Endothelial cell of umbilical vein (primary cell): ENCODE measurements around the gene DUSP16. TPM values are rescaled to one million over a fixed set of nuclear protein-coding genes. Genes with fewer than 3 reads are reported as not detected.

Experiments used
- BruUV-seq: library from RNA; stranded (reverse); fragments of 400-500 nt; replicated peaks from 2 replicates; lab custom pipeline; 2021; lab: Mats Ljungman, UMichigan
- CTCF ChIA-PET: fragments of 300-600, 350-600 bp; sonication (Branson Sonifier 250); formaldehyde crosslinking; loops from one replicate; lab custom pipeline; 2021; ENCODE audit warnings: antibody characterized with exemption, inconsistent platforms; lab: Charles Lee
- POLR2A ChIA-PET: fragments of 300-600, 350-600 bp; sonication (Branson Sonifier 250); formaldehyde crosslinking; loops from one replicate; lab custom pipeline; 2021; ENCODE audit warnings: antibody characterized with exemption, inconsistent platforms; lab: Charles Lee
- DNase-seq: peaks from one replicate; pipeline ENCODE4 v3.0.0-alpha.2; 2011; ENCODE audit warnings: low read depth, low spot score
- FAIRE-seq: peaks from 2 replicates; lab custom pipeline; 2011; peaks lifted over from hg19 to GRCh38; lab: Jason Lieb, UNC
- H2AFZ ChIP-seq: 2 replicates; pipeline ENCODE4 v1.6.0; 2012; ENCODE audit warnings: low read depth, low read length, control low read depth, inconsistent platforms
- H3K27ac ChIP-seq: 2 replicates; pipeline ENCODE4 v1.5.1; 2011; ENCODE audit warnings: low read depth, mild to moderate bottlenecking, control low read depth, low read length, moderate library complexity; ENCODE audit not compliant: insufficient read depth
- H3K27me3 ChIP-seq, 2 experiments: 2 replicates each; pipeline versions ENCODE4 v1.6.0 to v1.6.1; 2011; ENCODE audit warnings: low read length in 2 of 2, mixed read lengths in 1 of 2; ENCODE audit not compliant: control insufficient read depth in 2 of 2, insufficient read depth in 2 of 2
- H3K36me3 ChIP-seq, 2 experiments: 2 replicates in 1 of 2; 3 replicates in 1 of 2; pipeline ENCODE4 v1.5.1; 2011; ENCODE audit warnings: low read length in 2 of 2, mild to moderate bottlenecking in 1 of 2, moderate library complexity in 1 of 2; ENCODE audit not compliant: control insufficient read depth in 2 of 2, insufficient read depth in 2 of 2; ENCODE audit errors: extremely low read depth in 1 of 2
- H3K4me1 ChIP-seq: 3 replicates; pipeline ENCODE4 v1.5.1; 2011; ENCODE audit warnings: mild to moderate bottlenecking, low read length; ENCODE audit not compliant: control insufficient read depth, insufficient read depth; ENCODE audit errors: extremely low read depth
- H3K4me2 ChIP-seq: 2 replicates; pipeline ENCODE4 v1.6.1; 2011; ENCODE audit warnings: low read length, control low read depth, mixed read lengths; ENCODE audit not compliant: insufficient read depth
- H3K4me3 ChIP-seq, 3 experiments: fragments of 200-600 bp in 1 of 3; sonication (generic), shearing (Covaris generic) in 1 of 3; replicated peaks in 1 of 3; 2 replicates each; pipeline ENCODE4 v1.5.1; 2011 to 2016; ENCODE audit warnings: control low read depth in 3 of 3, low read length in 3 of 3, mild to moderate bottlenecking in 2 of 3, inconsistent platforms in 1 of 3, low read depth in 1 of 3, moderate library complexity in 1 of 3; ENCODE audit not compliant: insufficient read depth in 1 of 3
- H3K79me2 ChIP-seq: 2 replicates; pipeline ENCODE4 v1.6.0; 2012; ENCODE audit warnings: low read length, inconsistent platforms; ENCODE audit not compliant: control insufficient read depth, insufficient read depth
- H3K9ac ChIP-seq: replicated peaks from 2 replicates; pipeline ENCODE3; 2011; ENCODE audit warnings: low read length, control low read depth; ENCODE audit not compliant: insufficient read depth; ENCODE audit errors: extremely low read depth
- H3K9me1 ChIP-seq: replicated peaks from 3 replicates; pipeline ENCODE4 v1.6.0; 2011; ENCODE audit warnings: mild to moderate bottlenecking, low read length; ENCODE audit not compliant: control insufficient read depth, insufficient read depth; ENCODE audit errors: extremely low read depth
- H3K9me3 ChIP-seq: replicated peaks from 2 replicates; pipeline ENCODE4 v1.5.1; 2012; ENCODE audit warnings: low read length, inconsistent platforms; ENCODE audit not compliant: control insufficient read depth, insufficient read depth
- H4K20me1 ChIP-seq: replicated peaks from 2 replicates; pipeline ENCODE3; 2011; ENCODE audit warnings: mild to moderate bottlenecking, low read length; ENCODE audit not compliant: control insufficient read depth, insufficient read depth; ENCODE audit errors: extremely low read depth
- CTCF ChIP-seq, 2 donors: IDR thresholded peaks; 1 replicate in 1 of 2; 2 replicates in 1 of 2; pipeline ENCODE4 v1.5.1; 2011; ENCODE audit warnings: low read length in 2 of 2, mild to moderate bottlenecking in 2 of 2, moderate library complexity in 2 of 2, control low read depth in 1 of 2, inconsistent platforms in 1 of 2, low read depth in 1 of 2; ENCODE audit not compliant: insufficient read depth in 1 of 2; ENCODE audit errors: extremely low read depth in 1 of 2
- EZH2 ChIP-seq: IDR thresholded peaks from 2 replicates; pipeline ENCODE4 v1.6.1; 2012; ENCODE audit warnings: borderline replicate concordance, low read depth, mild to moderate bottlenecking, moderate library complexity, low read length, inconsistent platforms; ENCODE audit not compliant: severe bottlenecking
- FOS ChIP-seq: IDR thresholded peaks from 2 replicates; pipeline ENCODE4 v1.6.1; 2011; ENCODE audit warnings: mild to moderate bottlenecking, low read length, moderate library complexity, borderline replicate concordance; ENCODE audit not compliant: insufficient read depth
- GATA2 ChIP-seq: IDR thresholded peaks from 2 replicates; pipeline ENCODE4 v1.7.0; 2011; ENCODE audit warnings: low read depth, mild to moderate bottlenecking, moderate library complexity, mixed read lengths, low read length; ENCODE audit not compliant: insufficient read length, insufficient read depth
- JUN ChIP-seq: IDR thresholded peaks from 2 replicates; pipeline ENCODE4 v1.6.1; 2011; ENCODE audit warnings: borderline replicate concordance, low read depth; ENCODE audit not compliant: insufficient read length, insufficient read depth
- MYC ChIP-seq: IDR thresholded peaks from one replicate; pipeline ENCODE4 v1.6.1; 2011; ENCODE audit warnings: mild to moderate bottlenecking, low read depth, low read length
- POLR2A ChIP-seq: IDR thresholded peaks from 2 replicates; pipeline ENCODE4 v1.6.1; 2012; ENCODE audit warnings: low read depth, mild to moderate bottlenecking, control low read depth, low read length
- POLR2AphosphoS5 ChIP-seq: IDR thresholded peaks from 2 replicates; pipeline ENCODE4 v1.6.1; 2012; ENCODE audit warnings: low read depth, mild to moderate bottlenecking, control low read depth, low read length, moderate library complexity; ENCODE audit not compliant: insufficient read depth
- dilution Hi-C: fragments of 300-500 bp; cut with MboI; formaldehyde crosslinking; loops from one replicate; pipeline ENCODE4 v1.15.0; 2019; ENCODE audit warnings: low sequenced_read_pairs; ENCODE audit not compliant: extremely low pct_ligation_motif_present
- intact Hi-C: fragments of 100-400 bp; cut with micrococcal nuclease; formaldehyde crosslinking; loops from one replicate; pipeline ENCODE4 v1.10.0; 2022
- polyA plus RNA-seq, 4 experiments: library from polyadenylated mRNA; depleted of rRNA in 3 of 4; stranded (reverse) in 3 of 4; unstranded in 1 of 4; fragments of >200 nt; gene quantifications; 2 replicates each; pipeline versions ENCODE4 v1.2.1 to v1.2.3, GENCODE V29; 2011 to 2012; ENCODE audit warnings: missing spikeins in 1 of 4
- total RNA-seq: library from RNA; stranded (reverse); gene quantifications from 2 replicates; pipeline ENCODE4 v1.2.3, GENCODE V29; 2021
- TF ChIP-seq, protein P1 (sequence below): IDR thresholded peaks from 2 replicates; pipeline ENCODE4 v1.6.1; 2011; ENCODE audit not compliant: insufficient read depth, insufficient read length

Gene DUSP16
- total and polyA plus RNA-seq, 2 donors (not counting 3 experiments of a cell fraction or from before 2014, with no cell fraction given): 7.4 to 19.5 TPM

DNA sequence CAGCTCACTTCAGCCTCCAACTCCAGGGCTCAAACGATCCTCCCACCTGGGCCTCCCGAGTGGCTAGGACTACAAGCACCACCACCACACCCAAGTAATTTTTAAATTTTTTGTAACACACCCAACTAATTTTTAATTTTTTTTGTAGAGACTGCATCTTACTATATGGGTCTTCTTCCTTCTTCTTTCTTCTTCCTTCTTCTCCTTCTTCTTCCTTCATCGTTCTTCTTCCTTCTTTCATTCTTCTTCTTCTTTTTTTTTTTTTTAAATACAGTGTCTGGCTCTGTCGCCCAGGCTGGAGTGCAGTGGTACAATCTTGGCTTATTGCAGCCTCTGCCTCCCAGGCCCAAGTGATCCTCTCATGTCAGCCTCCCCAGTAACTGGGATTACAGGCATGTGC lies 48.0 kb upstream of the DUSP16 start:
- POLR2A ChIA-PET: no interaction called here
- Histone ChIP-seq H3K4me1 (peaks cover 5% of the 10 kb centered on the region), H3K9ac (no peak overlapping the region), H3K4me2 (no peak overlapping the region), H3K4me3 (no peak overlapping the region), H3K36me3 (peaks cover 0 to 2% of the 10 kb centered on the region in 2 experiments), H3K27me3 (no peaks in the 10 kb centered on the region), H4K20me1 (no peaks in the 10 kb centered on the region), H3K9me3 (no peaks in the 10 kb centered on the region), H3K27ac (no peak overlapping the region), H3K9me1 (no peaks in the 10 kb centered on the region), H3K79me2 (peaks cover 4% of the 10 kb centered on the region), H2AFZ (peak overlapping the region; percentile 86)
- dilution Hi-C loops (no loop called here), intact Hi-C loops (loop anchor here (1.0 kb wide), 2 partner anchors 46 to 48 kb away; partner anchors contain the start of gene DUSP16)
- BruUV-seq: no TSS peak
- no peak for TF ChIP-seq CTCF (IDR thresholded peaks at IDR 0.05; ENCODE audit: extremely low read depth in 1 of 2, insufficient read depth in 1 of 2, low read depth in 1 of 2, low read length in 2 of 2)
- no peak for TF ChIP-seq MYC
- TF ChIP-seq FOS: no peak
- TF ChIP-seq POLR2AphosphoS5: no peak
- no peak for TF ChIP-seq GATA2
- TF ChIP-seq, protein P1, sequence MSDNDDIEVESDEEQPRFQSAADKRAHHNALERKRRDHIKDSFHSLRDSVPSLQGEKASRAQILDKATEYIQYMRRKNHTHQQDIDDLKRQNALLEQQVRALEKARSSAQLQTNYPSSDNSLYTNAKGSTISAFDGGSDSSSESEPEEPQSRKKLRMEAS: no peak
- no peak for TF ChIP-seq JUN
- no peak for TF ChIP-seq POLR2A
- no peak for TF ChIP-seq EZH2
- FAIRE-seq: no peak
- no peak for DNase-seq
- CTCF ChIA-PET: no interaction called here
